IPS-18a (cell line): ENCODE measurements around the gene CCNL2.

ENCODE experiments used
- H3K27ac ChIP-seq: one replicate; pipeline ENCODE4 v1.5.1; 2013; ENCODE audit warnings: low read length
- H3K27me3 ChIP-seq: one replicate; pipeline ENCODE4 v1.6.1; 2013; ENCODE audit warnings: mild to moderate bottlenecking, low read length; ENCODE audit not compliant: control insufficient read depth, insufficient read depth
- H3K36me3 ChIP-seq: one replicate; pipeline ENCODE4 v1.6.1; 2013; ENCODE audit warnings: low read depth, low read length; ENCODE audit not compliant: control insufficient read depth
- H3K4me1 ChIP-seq: one replicate; pipeline ENCODE4 v1.6.1; 2013; ENCODE audit warnings: low read depth, low read length; ENCODE audit not compliant: control insufficient read depth
- H3K4me3 ChIP-seq: one replicate; pipeline ENCODE4 v1.5.1; 2013; ENCODE audit warnings: low read length
- H3K9ac ChIP-seq: one replicate; pipeline ENCODE4 v1.6.1; 2013; ENCODE audit warnings: mild to moderate bottlenecking, low read length, moderate library complexity
- H3K9me3 ChIP-seq: one replicate; pipeline ENCODE4 v1.6.1; 2013; ENCODE audit warnings: low read depth, low read length; ENCODE audit not compliant: control insufficient read depth

Gene CCNL2

DNA sequence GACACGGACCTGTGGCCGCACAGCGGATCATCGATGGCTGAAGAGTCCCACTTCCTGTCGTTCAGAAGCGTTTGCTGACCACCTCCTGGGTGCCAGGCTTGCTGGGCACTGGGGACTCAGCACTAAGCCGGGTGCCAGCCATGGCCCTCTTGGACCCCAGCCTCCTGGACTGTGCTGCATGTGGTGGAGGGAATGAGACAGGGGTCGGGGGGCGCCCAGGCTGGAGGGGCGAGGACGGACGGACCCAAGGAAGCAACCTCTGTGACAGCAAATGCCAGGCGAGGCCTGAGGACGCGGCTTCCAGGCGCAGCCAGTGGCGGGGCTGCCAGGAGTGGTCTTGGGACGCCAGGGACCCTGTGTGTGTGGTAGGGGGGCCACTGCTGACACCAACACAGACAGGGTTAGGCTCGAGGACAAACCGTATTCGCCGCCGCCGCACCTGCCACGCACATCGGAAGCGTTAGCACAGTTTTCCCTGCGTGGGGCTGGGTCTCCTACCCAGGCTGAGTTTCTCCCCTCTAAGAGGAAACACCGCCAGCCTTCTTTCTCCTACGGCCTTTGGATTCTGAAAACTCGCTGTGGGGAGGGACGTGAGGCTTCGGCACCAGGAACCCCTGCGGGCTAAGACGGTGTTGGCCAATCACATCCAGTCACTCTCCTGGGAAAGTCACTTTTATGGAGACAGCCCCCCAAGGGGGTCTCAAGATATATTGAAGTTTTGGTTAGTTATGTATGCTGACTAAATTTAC, 37.7 kb downstream of the CCNL2 start:
- peaks cover 4% of the 10 kb centered on the region for H3K9me3 ChIP-seq
- H3K4me3 ChIP-seq: no peak overlapping the region
- no peaks in the 10 kb centered on the region for H3K27me3 ChIP-seq
- H3K4me1 ChIP-seq: peaks cover 13% of the 10 kb centered on the region
- H3K36me3 ChIP-seq: no peaks in the 10 kb centered on the region
- H3K27ac ChIP-seq: no peak overlapping the region
- no peak overlapping the region for H3K9ac ChIP-seq

- Histone ChIP-seq H3K27me3 (peaks cover under 1% of the 10 kb centered on the region), H3K9me3 (no peaks in the 10 kb centered on the region), H3K27ac (no peak overlapping the region), H3K36me3 (no peaks in the 10 kb centered on the region), H3K9ac (no peak overlapping the region), H3K4me3 (no peak overlapping the region), H3K4me1 (peaks cover 13% of the 10 kb centered on the region)
Measured at GRCh38 chr1:1360506-1361169, 38.5 kb downstream of the CCNL2 start.

GRCh38 chr1:1359664-1360468, 39.3 kb downstream of the CCNL2 start:
- peaks cover 13% of the 10 kb centered on the region for H3K4me1 ChIP-seq
- no peaks in the 10 kb centered on the region for H3K36me3 ChIP-seq
- no peaks in the 10 kb centered on the region for H3K9me3 ChIP-seq
- no peak overlapping the region for H3K4me3 ChIP-seq
- H3K9ac ChIP-seq: no peak overlapping the region
- H3K27ac ChIP-seq: no peak overlapping the region
- peaks cover 8% of the 10 kb centered on the region for H3K27me3 ChIP-seq

GRCh38 chr1:1359308-1359663, 39.8 kb downstream of the CCNL2 start:
- Histone ChIP-seq H3K27ac (no peak overlapping the region), H3K27me3 (peaks cover 14% of the 10 kb centered on the region), H3K4me3 (no peak overlapping the region), H3K9me3 (no peaks in the 10 kb centered on the region), H3K9ac (no peak overlapping the region), H3K36me3 (no peaks in the 10 kb centered on the region), H3K4me1 (peaks cover 13% of the 10 kb centered on the region)

DNA sequence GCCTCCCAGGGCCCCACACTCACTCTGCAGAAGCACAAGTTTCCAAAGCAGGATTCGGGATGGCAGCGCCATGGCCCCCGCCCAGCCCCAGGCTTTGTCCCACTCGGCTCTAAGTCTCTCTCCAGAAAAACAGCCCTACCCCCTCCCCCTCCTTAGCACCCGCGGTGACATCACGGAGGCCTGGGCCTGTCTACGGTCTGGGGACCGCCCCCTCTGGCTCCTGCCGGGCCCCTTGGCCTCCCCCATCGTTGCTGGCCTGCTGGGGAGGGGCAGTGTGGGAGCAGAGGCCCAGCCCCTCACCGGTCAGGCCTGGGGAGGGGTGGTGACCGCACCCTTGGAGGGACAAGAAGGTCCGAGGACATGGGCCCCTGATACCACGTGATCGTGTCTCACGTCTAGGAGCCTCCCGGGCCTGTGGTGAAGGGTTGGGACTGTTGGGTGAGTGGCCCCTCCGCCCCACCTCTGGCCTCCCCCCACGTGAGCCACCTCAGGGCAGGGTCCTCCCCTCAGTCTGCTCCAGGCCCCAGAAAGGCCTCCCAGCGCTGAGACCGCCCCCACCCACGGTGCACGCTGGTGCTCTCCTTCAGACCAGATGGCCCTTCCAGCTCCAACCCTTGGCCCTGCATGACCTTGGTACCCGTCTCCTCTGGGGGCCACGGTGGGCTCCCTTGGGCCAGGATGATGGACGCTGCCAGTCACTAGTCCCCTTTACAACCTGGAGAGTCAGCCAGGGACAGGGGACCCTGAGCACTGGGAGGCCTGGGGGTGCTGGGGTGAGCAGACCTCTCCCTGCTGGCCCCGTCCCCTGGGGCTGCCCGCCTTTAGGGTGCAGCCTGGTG, 40.5 kb downstream of the CCNL2 start, which contains the start of gene MXRA8:
TSS of gene MXRA8 (minus strand) at position 123 of the 839 bp plus-strand sequence. CDS start at position 72, 51 bp downstream.
- no peaks in the 10 kb centered on the region for H3K9me3 ChIP-seq
- H3K4me1 ChIP-seq: peaks cover 16% of the 10 kb centered on the region
- peak within 1 kb of the TSS; percentile 17 for H3K4me3 ChIP-seq
- H3K36me3 ChIP-seq: no peaks in the 10 kb centered on the region
- H3K9ac ChIP-seq: peak within 1 kb of the TSS; percentile 7
- no peak within 1 kb of the TSS for H3K27ac ChIP-seq
- peaks cover 20% of the 10 kb centered on the region for H3K27me3 ChIP-seq

DNA sequence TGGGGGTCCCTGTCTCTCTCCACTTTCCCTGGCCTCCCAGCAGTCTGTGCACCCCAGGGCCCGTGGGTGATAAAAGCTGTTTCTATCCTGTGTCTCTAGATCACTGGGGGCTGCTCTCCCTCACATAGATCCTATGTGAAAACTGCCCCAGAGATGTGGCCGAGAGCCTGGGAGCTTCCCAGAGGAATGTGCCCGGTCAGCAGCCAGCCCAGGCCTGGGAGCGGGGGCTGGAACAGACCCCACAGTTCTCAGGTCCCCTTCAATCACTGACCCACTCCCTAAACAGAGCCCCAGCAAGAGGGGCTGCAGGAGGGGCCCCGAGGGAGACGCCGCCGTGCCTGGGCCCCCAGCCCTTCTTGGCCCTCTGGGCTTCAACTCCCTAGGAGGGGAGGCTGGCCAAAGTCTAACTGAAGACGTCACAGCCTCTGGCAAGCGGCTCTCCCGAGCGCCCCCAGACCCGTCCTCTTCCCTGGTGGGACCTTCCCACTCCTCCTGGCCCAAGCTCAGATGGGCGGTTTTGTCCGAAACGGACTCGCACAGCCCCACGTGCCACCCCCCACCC, 41.2 kb downstream of the CCNL2 start:
- peak overlapping the region; percentile 17 for H3K4me3 ChIP-seq
- H3K9ac ChIP-seq: peak overlapping the region; percentile 7
- H3K27me3 ChIP-seq: peaks cover 27% of the 10 kb centered on the region
- H3K9me3 ChIP-seq: no peaks in the 10 kb centered on the region
- H3K4me1 ChIP-seq: peaks cover 22% of the 10 kb centered on the region
- no peaks in the 10 kb centered on the region for H3K36me3 ChIP-seq
- H3K27ac ChIP-seq: no peak overlapping the region

DNA sequence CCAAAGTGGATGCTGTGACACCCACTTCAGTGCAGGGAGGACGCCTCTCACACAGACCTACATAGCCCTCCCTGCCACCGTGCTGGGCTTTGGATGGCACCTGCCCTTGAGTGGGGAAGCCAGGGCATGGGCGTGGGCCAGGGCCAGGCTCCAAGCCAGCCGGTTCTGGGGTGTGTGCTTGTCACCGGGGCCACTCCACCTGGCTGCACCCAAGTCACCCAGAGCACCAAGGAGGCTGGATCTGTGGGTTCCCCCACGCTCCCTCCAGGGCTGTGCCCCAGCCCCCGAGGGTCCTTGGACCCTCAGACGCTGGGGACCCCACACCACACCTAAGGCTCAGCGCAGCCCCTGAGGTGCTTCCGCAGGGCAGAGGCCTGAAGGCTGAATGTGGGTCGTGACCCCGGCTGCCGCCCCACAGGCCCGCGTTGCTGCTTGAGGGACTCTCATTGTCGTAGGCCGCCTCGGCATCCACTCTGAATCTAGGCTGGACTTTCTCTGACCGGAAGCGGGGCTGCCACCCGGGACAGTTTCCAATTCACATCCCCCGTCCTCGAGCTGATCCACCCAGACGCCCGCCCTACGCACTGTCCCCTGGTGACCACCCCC, 42.2 kb downstream of the CCNL2 start:
- H3K4me3 ChIP-seq: no peak overlapping the region
- no peaks in the 10 kb centered on the region for H3K36me3 ChIP-seq
- H3K4me1 ChIP-seq: peaks cover 21% of the 10 kb centered on the region
- H3K9me3 ChIP-seq: no peaks in the 10 kb centered on the region
- no peak overlapping the region for H3K27ac ChIP-seq
- no peak overlapping the region for H3K9ac ChIP-seq
- H3K27me3 ChIP-seq: peaks cover 35% of the 10 kb centered on the region

DNA sequence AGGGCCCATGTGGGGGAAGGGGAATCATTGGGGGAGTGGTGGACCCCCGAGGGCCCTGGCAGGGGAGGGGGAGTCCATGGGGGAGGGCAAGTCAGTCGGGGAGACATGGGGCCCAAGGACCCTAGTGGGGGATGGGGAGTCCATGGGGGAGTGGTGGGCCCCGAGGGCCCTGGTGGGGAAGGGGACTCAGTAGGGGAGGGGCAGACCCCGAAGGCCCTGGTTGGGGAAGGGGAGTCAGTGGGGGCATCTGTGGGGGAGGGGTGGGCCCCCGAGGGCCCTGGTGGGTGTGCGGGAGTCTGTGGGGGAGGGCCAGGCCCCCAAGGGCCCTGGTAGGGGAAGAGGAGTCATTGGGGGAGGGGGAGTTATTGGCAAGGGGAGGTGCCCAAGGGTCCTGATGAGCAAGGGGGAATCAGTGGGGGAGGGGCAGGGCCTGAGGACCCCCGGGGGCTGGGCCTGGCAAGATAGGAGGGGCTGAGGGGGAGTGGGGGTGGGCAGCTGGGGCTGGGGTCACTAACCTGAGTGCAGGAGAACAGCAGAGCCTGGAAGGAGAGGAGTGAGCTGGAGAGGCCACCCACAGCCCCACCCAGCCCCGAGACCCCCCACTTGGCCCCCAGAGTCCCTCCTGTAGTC, 42.9 kb downstream of the CCNL2 start:
- Histone ChIP-seq H3K27me3 (peaks cover 35% of the 10 kb centered on the region), H3K36me3 (no peaks in the 10 kb centered on the region), H3K27ac (no peak overlapping the region), H3K4me1 (peaks cover 21% of the 10 kb centered on the region), H3K9me3 (no peaks in the 10 kb centered on the region), H3K4me3 (no peak overlapping the region), H3K9ac (no peak overlapping the region)

GRCh38 chr1:1355416-1355815, 43.7 kb downstream of the CCNL2 start:
- no peaks in the 10 kb centered on the region for H3K9me3 ChIP-seq
- H3K36me3 ChIP-seq: no peaks in the 10 kb centered on the region
- no peak overlapping the region for H3K9ac ChIP-seq
- no peak overlapping the region for H3K27ac ChIP-seq
- H3K4me3 ChIP-seq: no peak overlapping the region
- peaks cover 21% of the 10 kb centered on the region for H3K4me1 ChIP-seq
- H3K27me3 ChIP-seq: peaks cover 35% of the 10 kb centered on the region
